Vagina (tissue), 2 donors: ENCODE data around the gene SYMPK.

ENCODE experiments used
- POLR2A ChIP-seq, 2 donors: fragments of 450-650 bp; IDR thresholded peaks; one replicate each; pipeline ENCODE4 v1.6.1; 2017; ENCODE audit warnings: antibody characterized with exemption in 2 of 2, mild to moderate bottlenecking in 2 of 2, moderate library complexity in 2 of 2
- POLR2AphosphoS5 ChIP-seq, 2 donors: sonication (generic); formaldehyde crosslinking; IDR thresholded peaks; one replicate each; pipeline ENCODE4 v1.9.0; 2017; ENCODE audit warnings: antibody characterized with exemption in 2 of 2, mild to moderate bottlenecking in 2 of 2, low read depth in 1 of 2; ENCODE audit not compliant: insufficient read depth in 1 of 2
- TF ChIP-seq, protein P1 (sequence below), 3 experiments: fragments of 450-650 bp in 2 of 3; fragments of 200-600 bp in 1 of 3; sonication (generic) in 1 of 3; IDR thresholded peaks; one replicate each; pipeline ENCODE4 v1.5.1; 2017 to 2019; ENCODE audit warnings: antibody characterized with exemption in 3 of 3, mild to moderate bottlenecking in 2 of 3, moderate library complexity in 2 of 3

DNA sequence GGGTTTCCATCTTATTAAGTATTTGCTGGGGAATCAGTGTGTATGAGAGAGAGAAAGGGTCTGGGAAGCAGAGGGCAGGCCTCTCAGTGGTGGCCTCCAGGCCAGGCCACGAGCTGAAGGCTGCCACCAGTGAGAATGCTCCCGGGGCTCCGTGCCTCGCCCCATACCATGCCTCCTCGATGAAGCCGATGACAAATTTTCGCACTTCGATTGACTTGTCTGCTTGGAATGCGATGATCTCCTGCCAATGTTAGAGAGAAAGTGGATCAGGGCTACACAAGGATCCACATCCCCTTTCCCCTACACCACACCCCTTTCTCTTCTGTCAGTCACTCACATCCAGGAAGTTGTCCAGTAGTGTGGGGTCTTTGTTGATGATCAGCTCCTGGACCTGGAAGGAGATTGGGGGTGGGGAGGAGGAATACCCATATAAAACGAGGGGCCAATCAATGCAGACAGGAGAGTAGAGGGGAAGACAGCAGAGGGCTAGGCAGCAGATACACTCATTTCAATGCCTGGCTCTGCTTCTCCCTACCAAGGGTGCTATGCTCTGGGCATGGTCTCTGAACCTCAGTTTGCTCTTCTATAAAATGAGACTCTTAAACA is 10.7 kb downstream of the SYMPK start:
- TF ChIP-seq, protein P1, sequence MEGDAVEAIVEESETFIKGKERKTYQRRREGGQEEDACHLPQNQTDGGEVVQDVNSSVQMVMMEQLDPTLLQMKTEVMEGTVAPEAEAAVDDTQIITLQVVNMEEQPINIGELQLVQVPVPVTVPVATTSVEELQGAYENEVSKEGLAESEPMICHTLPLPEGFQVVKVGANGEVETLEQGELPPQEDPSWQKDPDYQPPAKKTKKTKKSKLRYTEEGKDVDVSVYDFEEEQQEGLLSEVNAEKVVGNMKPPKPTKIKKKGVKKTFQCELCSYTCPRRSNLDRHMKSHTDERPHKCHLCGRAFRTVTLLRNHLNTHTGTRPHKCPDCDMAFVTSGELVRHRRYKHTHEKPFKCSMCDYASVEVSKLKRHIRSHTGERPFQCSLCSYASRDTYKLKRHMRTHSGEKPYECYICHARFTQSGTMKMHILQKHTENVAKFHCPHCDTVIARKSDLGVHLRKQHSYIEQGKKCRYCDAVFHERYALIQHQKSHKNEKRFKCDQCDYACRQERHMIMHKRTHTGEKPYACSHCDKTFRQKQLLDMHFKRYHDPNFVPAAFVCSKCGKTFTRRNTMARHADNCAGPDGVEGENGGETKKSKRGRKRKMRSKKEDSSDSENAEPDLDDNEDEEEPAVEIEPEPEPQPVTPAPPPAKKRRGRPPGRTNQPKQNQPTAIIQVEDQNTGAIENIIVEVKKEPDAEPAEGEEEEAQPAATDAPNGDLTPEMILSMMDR (IDR thresholded peaks at IDR 0.05) = no peak
- TF ChIP-seq POLR2A (IDR thresholded peaks at IDR 0.05) (no peak), POLR2AphosphoS5 (IDR thresholded peaks at IDR 0.05; ENCODE audit: insufficient read depth in 1 of 2, low read depth in 1 of 2) (no peak)
